Endothelial cell of hepatic sinusoid (primary cell): ENCODE results near the gene SLC2A13.
"Not testable (repeated sequence)": the region's sequence is repeated elsewhere in the genome, so short reads cannot be mapped to it uniquely, and the experiment has no call there.

ENCODE experiments used
- in situ Hi-C: cut with HindIII; loops from 2 replicates; pipeline ENCODE4 v1.10.0; 2017; ENCODE audit warnings: low sequenced_read_pairs

SLC2A13 gene

DNA sequence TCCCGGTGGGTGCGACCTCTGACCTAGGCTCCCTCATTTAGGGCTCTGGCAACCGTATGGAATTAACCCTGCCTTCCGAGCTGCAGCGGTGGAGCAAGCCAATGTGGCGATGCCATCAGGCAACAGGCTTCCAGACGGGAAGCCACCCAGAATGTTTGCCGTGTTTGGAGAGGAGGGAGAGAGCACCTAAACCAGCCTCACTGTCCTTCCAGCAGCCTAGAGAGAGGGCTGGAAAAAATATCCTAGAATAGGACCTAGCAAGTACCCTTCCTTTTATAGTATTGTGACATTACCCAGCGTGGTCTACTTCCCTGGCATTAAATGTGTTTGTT lies 287 bp upstream of the SLC2A13 start:
- in situ Hi-C loops, result no loop called here

GRCh38 chr12:40105265-40105514 lies 691 bp downstream of the SLC2A13 start:
- in situ Hi-C loops, result no loop called here

- in situ Hi-C loops, result no loop called here
Observed at GRCh38 chr12:40104461-40105264, 1.2 kb downstream of the SLC2A13 start.

DNA sequence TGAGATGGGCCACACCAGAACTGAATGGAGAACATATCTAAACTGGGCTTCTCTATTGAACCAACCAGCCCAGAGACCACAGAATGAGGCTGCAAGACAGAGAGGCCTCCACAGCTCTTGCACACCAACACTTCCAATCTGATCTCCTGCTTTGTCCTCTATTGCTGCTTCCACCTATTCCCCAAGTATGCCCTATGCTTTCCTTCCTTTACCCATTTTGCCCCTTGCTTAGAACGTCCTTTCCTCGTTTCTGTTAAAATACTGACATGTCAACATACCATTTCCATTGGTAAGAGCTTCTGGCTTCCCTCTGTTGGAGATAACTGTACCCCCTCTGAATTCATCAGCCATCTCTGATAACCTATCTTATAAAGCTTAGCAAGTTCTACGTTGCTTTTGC lies 2.8 kb downstream of the SLC2A13 start:
- in situ Hi-C loops, result no loop called here

- in situ Hi-C loops, result no loop called here
Observed at GRCh38 chr12:40101747-40102146, 4.1 kb downstream of the SLC2A13 start.

GRCh38 chr12:40099423-40099853 lies 6.4 kb downstream of the SLC2A13 start:
- in situ Hi-C loops, result no loop called here

GRCh38 chr12:40098406-40099145 lies 7.3 kb downstream of the SLC2A13 start:
- in situ Hi-C loops, result no loop called here

- in situ Hi-C loops, result no loop called here
Observed at GRCh38 chr12:40093512-40093911, 12.4 kb downstream of the SLC2A13 start.

- in situ Hi-C loops, result no loop called here
Observed at GRCh38 chr12:40086471-40086870, 19.4 kb downstream of the SLC2A13 start.

- in situ Hi-C loops, result no loop called here
Observed at GRCh38 chr12:40078266-40078665, 27.6 kb downstream of the SLC2A13 start.

DNA sequence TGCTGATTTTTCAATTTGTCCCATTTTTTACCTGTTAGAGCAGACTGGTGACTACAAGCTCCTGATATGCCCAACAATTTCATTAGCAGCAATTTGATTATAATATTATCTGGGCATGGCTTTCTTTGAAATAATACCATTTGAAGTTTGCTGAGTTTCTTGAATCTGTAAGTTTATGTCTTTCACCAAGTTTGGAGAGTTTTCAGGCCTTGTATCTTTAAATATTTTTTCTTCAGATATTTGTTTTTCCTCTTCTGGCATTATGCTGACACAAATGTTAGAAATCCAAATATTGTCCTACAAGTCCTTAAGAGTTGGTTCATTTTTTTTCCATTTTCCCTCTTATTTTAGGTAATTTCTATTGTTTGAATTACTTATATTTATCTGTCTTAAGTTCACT lies 30.4 kb downstream of the SLC2A13 start:
- in situ Hi-C loops, result no loop called here

DNA sequence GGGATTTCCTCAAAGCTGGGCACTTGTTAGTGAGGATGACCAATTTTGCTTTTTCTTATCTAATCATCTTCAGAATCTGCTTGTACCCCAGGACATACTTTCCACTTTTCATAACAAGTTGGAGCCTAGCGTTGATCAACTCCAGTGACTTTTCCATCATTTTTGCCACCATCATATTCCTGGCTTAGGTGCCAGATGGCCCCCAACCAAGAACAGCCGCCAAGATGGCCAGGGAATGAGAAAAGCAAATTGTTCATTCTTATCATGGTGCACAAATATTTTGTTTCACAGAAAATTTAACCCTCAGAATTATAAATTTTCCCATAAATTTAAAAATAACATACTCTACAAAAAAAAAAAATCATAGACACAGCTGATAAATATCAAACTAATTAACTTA lies 37.5 kb downstream of the SLC2A13 start:
- in situ Hi-C loops, result no loop called here

DNA sequence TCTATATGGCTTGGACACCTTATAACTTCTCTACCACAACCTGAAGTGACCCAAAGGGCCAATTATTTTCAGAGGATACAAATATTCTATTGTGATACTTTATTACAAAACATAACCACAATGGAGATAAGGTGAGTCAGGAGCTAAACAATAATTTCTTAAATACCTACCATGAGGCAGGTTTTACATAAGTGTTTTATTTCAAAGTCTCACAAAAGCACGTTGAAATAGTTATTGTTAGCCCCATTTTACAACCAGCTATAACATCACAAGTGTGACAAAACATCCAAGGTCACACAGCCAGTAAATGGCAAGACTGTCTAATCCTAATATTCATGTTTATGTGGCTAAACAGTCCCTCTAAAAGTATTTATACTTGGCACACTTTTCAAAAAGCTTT lies 40.2 kb downstream of the SLC2A13 start:
- in situ Hi-C loops, result no loop called here

- in situ Hi-C loops, result no loop called here
Observed at GRCh38 chr12:40063414-40063813, 42.5 kb downstream of the SLC2A13 start.

GRCh38 chr12:40058721-40059190 lies 47.1 kb downstream of the SLC2A13 start:
- in situ Hi-C loops, result no loop called here

GRCh38 chr12:40056373-40056772 lies 49.5 kb downstream of the SLC2A13 start:
- in situ Hi-C loops, result no loop called here

DNA sequence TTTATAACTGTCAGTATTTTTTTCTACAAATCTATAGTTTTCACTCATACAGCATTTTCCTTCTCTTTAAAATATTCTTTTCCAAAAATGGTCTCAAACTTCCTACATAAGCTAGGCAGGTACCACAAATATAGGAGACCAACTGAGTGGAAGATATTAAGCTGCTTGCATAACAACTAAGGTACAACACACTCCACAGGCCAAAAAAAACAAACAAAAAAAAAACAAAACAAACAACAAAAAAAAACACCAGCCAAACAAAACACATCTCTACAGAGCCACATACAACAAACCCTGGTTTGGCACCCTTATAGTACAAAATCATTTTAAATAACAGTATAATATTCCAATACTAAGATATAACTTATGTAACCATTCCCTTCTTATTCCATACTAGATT lies 50.1 kb downstream of the SLC2A13 start:
- in situ Hi-C loops, result no loop called here

DNA sequence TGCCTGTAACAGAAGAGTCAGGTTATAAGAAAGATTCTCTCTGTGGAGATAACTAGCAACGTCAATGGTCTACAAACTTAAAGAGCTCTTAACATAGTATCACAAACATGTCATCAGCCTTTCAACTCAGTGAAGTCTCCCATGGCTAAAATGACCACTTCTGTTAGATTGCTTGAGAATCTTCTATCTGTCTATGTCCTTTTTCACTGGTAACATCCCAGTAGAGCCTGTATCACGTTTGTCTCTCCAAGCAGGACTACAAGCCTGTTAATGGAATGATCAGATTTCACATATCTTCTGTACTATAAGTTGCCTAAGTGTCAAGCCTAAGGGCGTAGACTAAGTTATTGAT lies 50.7 kb downstream of the SLC2A13 start:
- in situ Hi-C loops, result no loop called here

DNA sequence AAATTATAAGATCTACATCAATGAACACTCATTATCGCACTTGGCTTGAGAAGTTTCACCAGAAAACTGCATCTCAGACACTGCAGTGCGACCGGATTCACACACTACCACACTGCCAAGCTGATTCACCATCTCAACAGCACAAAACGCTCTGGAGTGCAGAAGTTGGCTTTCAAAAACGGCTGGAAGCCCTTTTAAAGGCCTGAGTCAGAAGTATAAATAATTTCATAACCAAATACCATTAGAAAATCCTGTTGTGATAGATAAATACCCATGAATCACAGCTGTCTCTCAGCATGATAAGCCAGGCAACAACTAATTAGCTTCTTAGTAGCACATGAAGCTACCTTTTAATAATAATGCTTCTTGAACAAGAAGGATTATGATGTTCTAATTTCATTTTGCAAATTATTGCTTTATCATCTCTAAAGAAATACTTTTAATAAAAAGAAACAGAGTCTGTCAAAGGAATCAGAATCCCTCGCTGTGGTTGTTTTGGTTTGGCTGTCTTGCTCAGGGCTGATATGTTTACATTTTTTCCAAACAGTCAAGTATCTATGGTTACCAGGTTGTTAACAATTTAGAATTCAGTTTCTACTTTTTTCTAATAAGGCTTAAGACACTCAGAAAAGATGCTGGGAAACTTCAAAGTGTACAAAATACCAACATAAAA lies 51.2 kb downstream of the SLC2A13 start:
- in situ Hi-C loops, result no loop called here

DNA sequence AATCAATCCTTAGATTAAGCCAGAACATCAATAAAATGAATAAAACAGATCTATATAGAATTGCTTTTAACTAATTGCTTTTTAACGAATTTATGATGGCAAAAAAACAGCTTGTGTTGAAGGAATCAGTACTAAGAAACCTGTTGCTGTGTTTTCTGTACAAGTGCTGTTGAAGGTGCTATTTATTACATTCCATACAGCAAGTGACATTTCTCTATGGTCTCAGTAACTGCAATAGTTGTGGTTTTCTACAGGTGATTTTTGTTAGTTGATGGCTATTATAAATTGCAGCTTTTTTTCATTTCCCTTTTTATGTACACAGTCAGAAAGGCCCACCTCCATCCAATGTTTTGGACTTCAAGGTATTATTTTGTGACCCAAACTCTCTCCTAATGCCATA lies 56.6 kb downstream of the SLC2A13 start:
- in situ Hi-C loops, result no loop called here

- in situ Hi-C loops, result not testable (repeated sequence)
Observed at GRCh38 chr12:40047002-40047401, 58.9 kb downstream of the SLC2A13 start.

- in situ Hi-C loops, result no loop called here
Observed at GRCh38 chr12:40045656-40046055, 60.2 kb downstream of the SLC2A13 start.
